RWPE2 (cell line): Measurements from ENCODE around the gene TAB2.

Source experiments
- ATAC-seq: fragments of 200-7000 bp; cut with Tn5 transposase; 3 replicates; pipeline ENCODE4 v1.9.1; 2021; ENCODE audit warnings: low read depth
- DNase-seq: peaks from one replicate; pipeline ENCODE4 v3.0.0-alpha.2; 2020; ENCODE audit warnings: low spot score
- H3K27ac ChIP-seq: fragments of 450-650 bp; 2 replicates; pipeline ENCODE4 v1.5.1; 2017; ENCODE audit warnings: mild to moderate bottlenecking; ENCODE audit not compliant: poor library complexity, severe bottlenecking
- H3K27me3 ChIP-seq: fragments of 250-450 bp; sonication (Bioruptor Pico); 2 replicates; pipeline ENCODE4 v1.5.1; 2021; ENCODE audit warnings: mild to moderate bottlenecking, moderate library complexity; ENCODE audit not compliant: insufficient read depth, poor library complexity, severe bottlenecking
- H3K36me3 ChIP-seq: fragments of 250-450 bp; sonication (Bioruptor Pico); 2 replicates; pipeline ENCODE4 v1.5.1; 2020; ENCODE audit warnings: low read depth, mild to moderate bottlenecking, moderate library complexity
- H3K4me1 ChIP-seq: fragments of 250-450 bp; sonication (Bioruptor Pico); 2 replicates; pipeline ENCODE4 v1.5.1; 2021; ENCODE audit warnings: mild to moderate bottlenecking, moderate library complexity; ENCODE audit not compliant: insufficient read depth, poor library complexity, severe bottlenecking
- H3K4me3 ChIP-seq: fragments of 250-450 bp; sonication (Bioruptor Pico); 2 replicates; pipeline ENCODE4 v1.5.1; 2021; ENCODE audit warnings: mild to moderate bottlenecking, moderate library complexity; ENCODE audit not compliant: severe bottlenecking
- H3K9me3 ChIP-seq: fragments of 250-450 bp; sonication (Bioruptor Pico); 2 replicates; pipeline ENCODE4 v1.5.1; 2021; ENCODE audit warnings: mild to moderate bottlenecking, moderate library complexity; ENCODE audit not compliant: severe bottlenecking
- TF ChIP-seq, protein P1 (sequence below): fragments of 450-650 bp; IDR thresholded peaks from one replicate; pipeline ENCODE4 v1.5.1; 2017; ENCODE audit warnings: mild to moderate bottlenecking, moderate library complexity; ENCODE audit not compliant: poor library complexity, severe bottlenecking

The TAB2 gene

DNA sequence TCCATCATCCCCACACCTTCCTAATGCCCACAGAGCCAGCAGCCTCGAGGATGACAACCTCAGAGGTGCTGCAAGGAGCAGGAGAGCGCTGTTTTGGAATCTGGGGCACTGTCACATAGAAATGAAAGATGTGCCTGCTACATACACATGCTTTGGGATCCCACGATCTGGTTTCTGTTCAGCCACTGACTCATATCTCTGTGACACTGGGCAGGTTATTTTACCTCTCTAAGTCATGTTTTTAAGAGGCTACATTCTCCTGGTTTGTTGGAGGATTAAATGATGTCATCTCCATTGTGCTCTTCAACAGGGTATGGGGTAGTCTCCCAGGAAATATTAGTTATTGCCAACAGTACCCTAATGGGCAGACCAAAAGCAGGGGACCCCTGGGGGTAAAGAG, 32.6 kb upstream of the TAB2 start:
- DNase-seq = no peak
- Histone ChIP-seq H3K9me3 (no peaks in the 10 kb centered on the region), H3K4me3 (no peak overlapping the region), H3K27me3 (no peaks in the 10 kb centered on the region), H3K4me1 (no peaks in the 10 kb centered on the region), H3K27ac (no peak overlapping the region), H3K36me3 (no peaks in the 10 kb centered on the region)
- TF ChIP-seq, protein P1, sequence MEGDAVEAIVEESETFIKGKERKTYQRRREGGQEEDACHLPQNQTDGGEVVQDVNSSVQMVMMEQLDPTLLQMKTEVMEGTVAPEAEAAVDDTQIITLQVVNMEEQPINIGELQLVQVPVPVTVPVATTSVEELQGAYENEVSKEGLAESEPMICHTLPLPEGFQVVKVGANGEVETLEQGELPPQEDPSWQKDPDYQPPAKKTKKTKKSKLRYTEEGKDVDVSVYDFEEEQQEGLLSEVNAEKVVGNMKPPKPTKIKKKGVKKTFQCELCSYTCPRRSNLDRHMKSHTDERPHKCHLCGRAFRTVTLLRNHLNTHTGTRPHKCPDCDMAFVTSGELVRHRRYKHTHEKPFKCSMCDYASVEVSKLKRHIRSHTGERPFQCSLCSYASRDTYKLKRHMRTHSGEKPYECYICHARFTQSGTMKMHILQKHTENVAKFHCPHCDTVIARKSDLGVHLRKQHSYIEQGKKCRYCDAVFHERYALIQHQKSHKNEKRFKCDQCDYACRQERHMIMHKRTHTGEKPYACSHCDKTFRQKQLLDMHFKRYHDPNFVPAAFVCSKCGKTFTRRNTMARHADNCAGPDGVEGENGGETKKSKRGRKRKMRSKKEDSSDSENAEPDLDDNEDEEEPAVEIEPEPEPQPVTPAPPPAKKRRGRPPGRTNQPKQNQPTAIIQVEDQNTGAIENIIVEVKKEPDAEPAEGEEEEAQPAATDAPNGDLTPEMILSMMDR = no peak
- no peak for ATAC-seq

DNA sequence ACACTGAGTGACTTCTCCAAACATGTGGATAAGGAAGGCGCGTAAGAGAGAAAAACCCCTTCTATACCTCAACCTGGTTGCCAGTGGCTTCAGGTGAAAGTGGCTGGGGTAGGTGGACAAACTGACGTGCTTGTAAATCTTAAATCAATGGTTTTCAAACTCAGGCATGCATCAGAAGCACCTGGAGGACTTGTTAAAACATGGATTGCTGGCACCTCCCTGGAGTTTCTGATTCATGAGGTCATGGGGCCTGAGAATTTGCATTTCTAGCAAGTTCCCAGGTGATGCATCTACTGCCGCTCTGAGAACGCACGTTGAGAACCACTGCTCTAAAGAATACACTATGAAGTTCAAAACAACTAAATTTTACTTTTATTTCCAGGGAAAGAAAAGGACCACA, 31.9 kb upstream of the TAB2 start:
- no peak overlapping the region for H3K4me3 ChIP-seq
- TF ChIP-seq, protein P1 = no peak
- H3K27ac ChIP-seq = no peak overlapping the region
- ATAC-seq (no peak), DNase-seq (no peak)
- H3K27me3 ChIP-seq = no peaks in the 10 kb centered on the region
- no peaks in the 10 kb centered on the region for H3K4me1 ChIP-seq
- H3K9me3 ChIP-seq = no peaks in the 10 kb centered on the region
- no peaks in the 10 kb centered on the region for H3K36me3 ChIP-seq

DNA sequence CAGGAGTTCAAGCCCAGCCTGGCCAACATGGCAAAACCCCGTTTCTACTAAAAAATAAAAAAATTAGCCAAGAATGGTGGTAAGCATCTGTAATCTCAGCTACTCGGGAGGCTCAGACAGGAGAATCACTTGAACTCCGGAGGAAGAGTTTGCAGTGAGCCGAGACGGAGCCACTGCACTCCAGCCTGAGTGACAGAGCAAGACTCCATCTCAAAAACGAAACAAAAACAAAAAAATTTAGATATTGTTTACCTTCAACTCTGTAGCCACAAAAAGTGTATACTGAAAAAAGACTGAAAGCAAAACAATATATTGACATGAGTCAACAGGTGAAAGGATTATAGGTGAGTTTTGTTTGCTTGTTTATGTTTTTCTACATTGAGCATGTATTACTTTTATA, 30.6 kb upstream of the TAB2 start:
- no peak for DNase-seq
- Histone ChIP-seq H3K9me3 (no peaks in the 10 kb centered on the region), H3K4me1 (no peaks in the 10 kb centered on the region), H3K27ac (no peak overlapping the region), H3K4me3 (no peak overlapping the region), H3K36me3 (no peaks in the 10 kb centered on the region), H3K27me3 (no peaks in the 10 kb centered on the region)
- TF ChIP-seq, protein P1 = no peak
- ATAC-seq = no peak

DNA sequence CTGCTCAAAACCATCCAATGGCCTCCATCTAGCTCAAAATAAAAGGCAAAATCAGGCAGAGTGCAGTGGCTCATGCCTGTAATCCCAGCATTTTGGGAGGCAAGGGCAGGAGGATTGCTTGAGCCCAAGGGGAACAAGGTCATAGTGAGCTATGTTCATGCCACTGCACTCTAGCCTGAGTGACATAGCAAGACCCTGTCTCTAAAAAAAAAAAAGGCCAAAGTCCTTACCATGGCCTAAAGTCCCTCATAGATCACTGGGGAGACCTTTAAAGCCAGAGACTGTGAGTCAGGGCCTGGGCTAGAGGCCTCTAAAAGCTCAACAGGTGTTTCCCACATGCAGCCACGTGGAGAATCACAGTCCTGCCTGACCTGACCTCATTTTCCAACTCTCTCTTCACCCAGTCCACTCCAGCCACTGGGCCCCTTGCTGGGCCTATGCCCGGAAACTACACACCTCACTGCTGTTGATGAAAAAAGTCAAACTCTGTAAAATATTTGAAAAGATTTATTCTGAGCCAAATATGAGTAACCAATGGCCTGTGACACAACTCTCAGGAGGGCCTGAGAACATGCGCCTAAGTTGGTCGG, 28.2 kb upstream of the TAB2 start:
- no peak for ATAC-seq
- TF ChIP-seq, protein P1 = no peak
- DNase-seq = no peak
- no peaks in the 10 kb centered on the region for H3K36me3 ChIP-seq
- no peak overlapping the region for H3K4me3 ChIP-seq
- no peaks in the 10 kb centered on the region for H3K27me3 ChIP-seq
- H3K4me1 ChIP-seq = peaks cover 21% of the 10 kb centered on the region
- no peaks in the 10 kb centered on the region for H3K9me3 ChIP-seq
- H3K27ac ChIP-seq = no peak overlapping the region

DNA sequence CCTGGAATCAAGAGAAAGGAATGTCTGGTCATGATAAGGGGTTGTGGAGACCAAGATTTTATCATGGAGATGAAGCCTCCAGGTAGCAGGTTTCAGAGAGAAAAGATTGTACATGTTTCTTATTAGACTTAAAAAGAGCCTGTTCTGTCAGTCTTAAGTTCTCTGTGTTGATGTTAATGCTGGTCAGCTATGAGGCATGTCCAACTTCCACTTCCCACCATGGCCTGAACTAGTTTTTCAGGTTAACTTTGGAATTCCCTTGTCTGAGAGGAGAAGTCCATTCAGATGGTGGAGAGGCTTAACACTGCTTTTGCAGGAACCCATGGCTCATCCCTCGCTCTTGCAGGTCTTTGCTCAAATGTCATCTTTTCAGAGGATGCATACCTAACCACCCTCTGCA, 27.5 kb upstream of the TAB2 start:
- Histone ChIP-seq H3K36me3 (no peaks in the 10 kb centered on the region), H3K9me3 (no peaks in the 10 kb centered on the region), H3K27ac (no peak overlapping the region), H3K27me3 (no peaks in the 10 kb centered on the region), H3K4me1 (peaks cover 21% of the 10 kb centered on the region), H3K4me3 (no peak overlapping the region)
- DNase-seq = no peak
- TF ChIP-seq, protein P1 = no peak
- no peak for ATAC-seq
